H4 (cell line): Measurements from ENCODE around the gene EPDR1. TPM values are rescaled to one million over a fixed set of nuclear protein-coding genes. Genes with fewer than 3 reads are reported as not detected.

ENCODE experiments used
- DNase-seq: peaks from one replicate; pipeline ENCODE4 v3.0.0-alpha.2; 2015; ENCODE audit warnings: low spot score
- total RNA-seq: library from RNA; depleted of rRNA; stranded (reverse); fragments of >200 nt; shearing (Covaris generic); gene quantifications from 2 replicates; pipeline ENCODE4 v1.2.3, GENCODE V29; 2014; rRNA removed

The EPDR1 gene
- 224 and 226 TPM in 2 replicates for total RNA-seq

GRCh38 chr7:37920305-37920848 lies at the start of gene EPDR1:
Gene EPDR1 (plus strand): TSS chr7:37920640. CDS start chr7:37920940, 300 bp downstream.
- peak; percentile 98 for DNase-seq

DNA sequence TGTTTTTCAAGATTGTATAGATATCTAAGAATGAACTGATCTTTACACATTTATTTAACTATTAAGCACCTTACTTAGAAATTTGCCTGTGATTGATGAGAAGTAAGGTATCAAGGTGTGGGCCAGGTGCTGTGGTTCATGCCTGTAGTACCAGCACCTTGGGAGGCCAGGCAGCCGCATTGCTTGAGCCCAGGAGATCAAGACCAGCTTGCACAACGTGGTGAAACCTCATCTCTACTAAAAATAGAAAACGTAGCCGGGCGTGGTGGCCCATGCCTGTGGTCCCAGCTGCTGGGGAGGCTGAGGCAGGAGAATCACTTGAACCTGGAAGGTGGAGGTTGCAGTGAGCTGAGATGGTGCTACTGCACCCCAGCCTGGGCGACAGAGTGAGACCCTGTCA lies 38.4 kb upstream of the EPDR1 start:
- DNase-seq: no peak

- DNase-seq: no peak
Measured at GRCh38 chr7:37893359-37893758, 27.1 kb upstream of the EPDR1 start.

DNA sequence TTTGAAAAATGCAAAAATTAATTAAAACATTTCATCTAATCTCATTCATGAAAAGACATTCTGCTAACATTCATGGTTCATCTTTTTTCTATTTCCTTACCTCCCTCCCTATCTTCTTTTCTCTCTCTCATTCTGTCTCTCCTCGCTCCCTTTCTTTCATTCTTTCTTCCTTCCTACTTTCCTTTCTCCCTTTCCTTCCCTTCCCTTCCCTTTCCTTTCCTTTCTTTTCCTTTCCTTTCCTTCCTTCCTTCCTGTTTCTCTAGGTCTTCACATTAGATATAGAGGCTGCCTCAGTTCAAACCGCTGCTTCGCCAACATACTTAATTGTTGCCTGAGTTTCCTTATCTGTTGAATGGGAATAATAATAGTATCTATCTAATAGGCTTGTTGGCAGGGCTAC lies 25.8 kb upstream of the EPDR1 start:
- DNase-seq: no peak

GRCh38 chr7:37899712-37900247 lies 20.7 kb upstream of the EPDR1 start:
- no peak for DNase-seq

- peak; percentile 86 for DNase-seq
Measured at GRCh38 chr7:37901236-37901827, 19.1 kb upstream of the EPDR1 start.

DNA sequence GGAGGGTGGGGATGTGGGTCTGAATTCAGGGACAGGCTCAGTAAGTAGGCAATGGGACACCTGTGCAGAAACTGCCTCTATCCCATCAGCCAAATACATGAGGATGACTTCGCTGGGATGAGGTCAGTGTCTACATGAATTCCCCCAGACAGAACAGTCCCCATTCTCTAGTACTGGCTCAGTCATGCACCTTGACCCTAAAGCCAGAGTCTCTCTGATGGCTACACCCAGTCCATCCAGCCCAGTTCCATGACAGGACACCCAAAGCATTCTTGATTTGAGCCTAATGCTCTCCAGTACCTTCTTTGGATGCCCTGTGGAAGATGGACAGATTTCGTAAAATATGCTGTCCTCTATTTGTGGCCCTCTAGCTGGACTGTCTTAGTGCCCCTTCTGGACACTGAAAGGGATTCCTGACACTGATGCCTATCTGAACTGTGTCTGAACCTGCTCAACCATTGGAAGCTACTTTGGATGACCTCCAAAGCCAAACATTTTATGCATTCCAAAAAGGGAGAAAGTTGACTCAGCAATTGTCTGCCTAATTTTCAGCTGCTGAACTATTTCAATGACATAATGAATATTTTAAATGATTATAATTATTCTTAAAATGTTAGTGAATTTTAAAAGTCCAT lies 18.4 kb upstream of the EPDR1 start:
- DNase-seq: peak; percentile 76

DNA sequence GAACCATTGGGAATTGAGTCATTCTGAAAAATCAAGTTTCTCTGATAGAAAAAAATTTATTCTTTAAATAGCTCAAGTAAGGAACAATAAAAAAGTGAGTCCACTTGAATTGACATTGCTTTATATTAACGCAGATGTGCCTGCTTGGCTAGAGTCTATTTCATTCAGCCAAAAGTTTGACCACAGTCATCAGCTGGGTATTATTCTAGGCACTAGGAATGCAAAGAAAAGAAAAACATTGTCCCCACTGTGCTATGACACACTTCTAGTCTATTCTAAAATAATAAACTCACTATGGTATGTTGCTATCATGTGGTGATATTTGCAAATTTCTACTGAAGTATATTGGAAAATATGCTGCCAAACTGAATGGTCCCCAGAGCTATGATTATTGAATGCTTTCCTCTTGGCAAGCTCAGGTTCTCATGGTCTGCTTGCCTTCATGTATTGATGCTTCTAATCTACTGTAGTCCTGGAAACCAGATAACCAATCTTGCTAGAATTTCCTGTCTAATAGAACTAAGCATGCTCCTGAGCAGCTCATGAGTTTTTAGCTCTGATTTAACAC lies 12.1 kb upstream of the EPDR1 start:
- peak; percentile 65 for DNase-seq

- DNase-seq: no peak
Measured at GRCh38 chr7:37912756-37913155, 7.7 kb upstream of the EPDR1 start.

GRCh38 chr7:37915438-37915837 lies 5.0 kb upstream of the EPDR1 start:
- no peak for DNase-seq

DNA sequence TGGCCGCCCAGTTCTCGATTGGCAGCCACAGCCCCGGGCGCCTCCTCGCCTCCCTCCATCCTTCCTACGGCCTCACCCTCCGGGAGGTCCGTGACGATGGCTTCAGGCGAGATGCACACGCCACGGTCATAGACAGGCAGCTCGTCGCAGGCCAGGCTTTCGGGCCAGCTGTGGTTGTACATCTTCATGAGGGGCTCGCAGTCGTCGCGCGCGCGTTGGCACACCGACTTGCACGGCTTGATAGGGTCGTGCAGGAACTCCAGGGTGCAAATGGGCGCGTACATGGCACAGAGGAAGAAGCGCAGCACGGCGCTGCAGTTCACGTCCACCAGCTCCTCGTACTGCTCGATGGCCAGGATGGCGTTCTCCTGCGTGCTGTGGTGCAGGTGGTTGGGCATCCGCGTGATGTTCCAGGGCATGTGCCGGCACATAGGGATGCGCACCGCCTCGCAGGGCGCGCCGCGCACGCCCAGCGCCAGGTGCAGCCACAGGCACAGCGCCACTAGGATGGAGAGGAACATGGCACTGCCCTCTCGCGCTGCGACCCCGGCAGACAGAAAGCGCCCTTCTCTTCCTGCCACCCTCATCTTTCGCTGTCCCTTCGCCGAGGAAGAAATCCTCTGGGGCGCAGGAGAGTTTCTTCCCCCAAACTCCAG lies 4.3 kb upstream of the EPDR1 start:
- no peak for DNase-seq

DNA sequence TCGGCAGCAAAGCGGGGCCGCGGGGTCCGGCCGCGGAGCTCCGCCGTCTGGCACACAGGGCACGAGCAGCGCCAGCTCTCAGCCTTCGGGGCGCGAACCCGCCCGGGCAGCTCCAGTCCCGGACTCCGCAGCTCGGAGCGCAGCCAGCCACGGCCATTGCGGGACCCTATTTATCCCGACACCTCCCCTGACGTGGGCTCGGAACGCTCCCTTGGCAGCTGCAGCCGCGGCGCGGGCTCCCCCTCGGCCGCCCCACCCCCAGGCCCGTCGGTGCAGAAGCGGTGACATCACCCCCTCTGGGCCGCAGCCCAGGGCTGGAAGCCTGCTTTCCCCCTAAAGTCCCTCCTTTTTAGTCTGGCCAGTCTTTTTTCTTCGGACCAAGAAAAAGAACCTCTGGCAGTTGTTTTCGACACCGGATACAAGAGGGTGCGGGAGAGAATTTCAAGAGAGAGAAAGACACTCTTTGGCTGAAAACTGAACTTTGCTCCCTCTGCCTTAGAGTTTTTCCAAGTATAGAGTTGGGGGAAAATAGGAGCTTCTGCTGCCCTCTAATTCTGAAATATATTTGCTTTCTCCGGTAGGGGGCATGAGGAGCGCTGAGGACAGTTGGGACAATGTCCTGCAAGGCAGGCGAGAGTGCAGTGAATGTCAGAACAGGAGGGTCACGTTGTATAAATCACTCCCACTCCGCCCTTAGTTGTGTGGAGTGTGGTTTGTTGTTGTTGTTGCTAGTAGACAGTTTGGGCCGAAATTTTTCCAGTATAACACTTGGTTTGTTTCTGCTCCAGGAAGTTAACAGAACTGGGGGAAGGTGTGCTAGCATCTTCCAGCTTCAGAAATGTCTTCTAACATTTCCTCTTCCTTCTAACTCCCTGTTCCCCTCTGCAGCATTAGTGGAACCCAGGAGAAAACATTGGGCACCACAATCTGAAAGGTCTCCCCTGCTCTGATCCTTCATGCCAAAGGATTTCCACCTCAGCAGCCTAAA lies 3.5 kb upstream of the EPDR1 start, which contains the start of gene SFRP4:
Gene SFRP4, minus strand, starts transcription at position 145 of the 988 bp plus-strand sequence. CDS start 280 bp downstream, outside the sequence.
- DNase-seq: peak; percentile 89

GRCh38 chr7:37918526-37918925 lies 1.9 kb upstream of the EPDR1 start:
- DNase-seq: no peak

- peak; percentile 83 for DNase-seq
Measured at GRCh38 chr7:37920849-37921805, 687 bp downstream of the EPDR1 start.

DNA sequence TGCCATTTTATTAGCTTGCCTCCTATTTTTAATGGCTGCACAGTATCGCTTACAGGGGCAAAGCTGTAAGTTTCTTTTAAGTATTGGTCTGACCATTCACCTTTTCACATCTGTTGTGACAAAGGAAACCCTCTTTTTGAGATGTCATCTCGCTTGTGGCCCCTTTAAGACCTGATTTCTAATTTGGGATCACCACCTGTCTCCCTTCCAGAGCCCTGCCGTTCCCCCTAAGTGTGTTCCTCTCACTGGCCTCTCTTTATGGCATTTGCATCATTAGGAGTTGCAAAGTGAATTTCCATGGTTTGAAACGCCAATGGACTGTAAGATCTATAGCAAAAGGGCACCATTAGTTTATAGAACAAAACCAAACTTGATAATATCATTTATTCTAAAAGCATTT lies 1.4 kb downstream of the EPDR1 start:
- no peak for DNase-seq

DNA sequence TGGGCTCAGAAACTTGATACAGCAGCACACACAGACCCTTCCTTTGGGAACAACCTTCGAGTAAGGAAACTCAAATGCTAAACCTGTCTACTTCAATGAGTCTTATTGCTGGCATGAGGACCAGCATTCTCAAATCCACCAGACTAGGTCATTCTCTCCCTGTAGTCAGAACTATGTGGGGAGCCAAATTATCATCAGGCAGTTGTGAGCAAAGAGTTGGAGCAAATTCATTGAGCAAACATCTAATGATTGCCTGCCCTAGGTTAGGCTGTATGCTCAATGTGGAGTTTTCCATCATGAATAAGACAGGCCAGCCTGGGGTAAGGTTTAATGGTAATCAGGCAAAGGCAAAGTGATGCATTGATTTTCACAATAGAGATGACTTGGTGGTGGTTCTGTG lies 3.6 kb downstream of the EPDR1 start:
- DNase-seq: no peak

DNA sequence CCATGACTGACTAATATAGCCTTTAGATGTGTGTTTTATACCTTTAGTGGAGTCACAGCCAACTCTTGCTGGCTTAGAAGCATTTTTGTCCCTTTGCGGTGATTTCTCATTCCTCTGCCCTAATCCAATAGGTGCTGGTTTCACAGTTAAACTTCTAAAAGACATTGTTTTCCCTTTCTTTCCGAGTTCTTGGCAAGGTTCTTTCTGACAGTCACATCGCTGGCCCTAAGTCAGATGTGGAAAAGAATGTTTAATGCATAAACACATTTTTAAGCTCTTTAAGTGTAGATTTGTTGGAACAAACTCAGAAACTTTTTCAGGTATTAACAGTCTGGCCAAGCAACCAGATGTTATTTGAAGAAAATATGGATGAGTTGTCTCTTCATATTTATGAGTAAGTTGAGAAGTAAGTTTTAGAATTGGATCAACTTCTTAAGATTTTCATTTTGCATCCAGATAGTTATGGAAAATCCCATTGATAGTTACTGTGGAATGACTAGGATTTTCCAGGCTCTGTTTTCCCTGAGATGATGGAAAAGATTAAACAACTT lies 4.1 kb downstream of the EPDR1 start:
- no peak for DNase-seq

DNA sequence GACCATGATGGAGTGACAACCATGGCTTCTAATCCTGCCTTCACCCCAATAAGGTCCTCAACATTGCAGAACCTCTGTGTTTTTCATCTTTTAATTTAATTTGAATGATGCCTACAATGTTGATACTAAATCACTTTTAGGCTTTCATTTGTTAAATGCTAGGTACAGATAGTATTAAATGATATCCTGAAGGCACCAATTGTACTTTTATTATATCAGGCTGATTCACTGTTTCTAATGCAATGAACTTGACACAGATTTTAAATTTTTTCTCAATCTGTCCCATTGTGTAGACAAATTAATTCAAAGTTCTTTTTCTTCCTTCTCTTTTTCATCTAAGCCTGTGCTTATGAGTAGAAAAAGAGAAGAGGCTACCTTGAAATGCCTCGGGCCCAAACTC lies 5.2 kb downstream of the EPDR1 start:
- no peak for DNase-seq

- DNase-seq: no peak
Measured at GRCh38 chr7:37927773-37928444, 7.5 kb downstream of the EPDR1 start.
